ENCODE data around the gene PRPF19. TPM values are rescaled to one million over a fixed set of nuclear protein-coding genes. Genes with fewer than 3 reads are reported as not detected.

PRPF19 gene
- total RNA-seq, 1 donor, result 53.1 TPM

GRCh38 chr11:60872124-60872960, 34.0 kb downstream of the PRPF19 start:
- no peak for TF ChIP-seq CTCF (IDR thresholded peaks at IDR 0.05; ENCODE audit: insufficient read depth, low read length)
- no peak overlapping the region for H3K4me3 ChIP-seq (ENCODE audit: low read depth, low read length)
- peak; percentile 75 for DNase-seq (ENCODE audit: low read depth)

GRCh38 chr11:60871378-60872061, 34.9 kb downstream of the PRPF19 start:
- DNase-seq (ENCODE audit: low read depth), result peak; percentile 53
- peak; percentile 49 for TF ChIP-seq CTCF (IDR thresholded peaks at IDR 0.05; ENCODE audit: insufficient read depth, low read length)
- H3K4me3 ChIP-seq (ENCODE audit: low read depth, low read length), result no peak overlapping the region

GRCh38 chr11:60870733-60871377, 35.5 kb downstream of the PRPF19 start:
- no peak for TF ChIP-seq CTCF (IDR thresholded peaks at IDR 0.05; ENCODE audit: insufficient read depth, low read length)
- no peak overlapping the region for H3K4me3 ChIP-seq (ENCODE audit: low read depth, low read length)
- DNase-seq (ENCODE audit: low read depth), result no peak

GRCh38 chr11:60870276-60870675, 36.1 kb downstream of the PRPF19 start:
- no peak for TF ChIP-seq CTCF (IDR thresholded peaks at IDR 0.05; ENCODE audit: insufficient read depth, low read length)
- DNase-seq (ENCODE audit: low read depth), result no peak
- H3K4me3 ChIP-seq (ENCODE audit: low read depth, low read length), result no peak overlapping the region

GRCh38 chr11:60869451-60869825, 36.9 kb downstream of the PRPF19 start:
- no peak overlapping the region for H3K4me3 ChIP-seq (ENCODE audit: low read depth, low read length)
- no peak for TF ChIP-seq CTCF (IDR thresholded peaks at IDR 0.05; ENCODE audit: insufficient read depth, low read length)
- no peak for DNase-seq (ENCODE audit: low read depth)

GRCh38 chr11:60868682-60869450, 37.5 kb downstream of the PRPF19 start:
- TF ChIP-seq CTCF (IDR thresholded peaks at IDR 0.05; ENCODE audit: insufficient read depth, low read length), result no peak
- H3K4me3 ChIP-seq (ENCODE audit: low read depth, low read length), result no peak overlapping the region
- no peak for DNase-seq (ENCODE audit: low read depth)
